Activated B cell treated with CpG ODN at 0.5 μM for 24 hours (primary cell): ENCODE data around the gene MDFIC. TPM values are rescaled to one million over a fixed set of nuclear protein-coding genes. Genes with fewer than 3 reads are reported as not detected.

Experiments used
- ATAC-seq: fragments of 200-7000 bp; cut with Tn5 transposase; one replicate; pipeline ENCODE4 v1.10.0; 2021; ENCODE audit warnings: low read depth, mild to moderate bottlenecking, moderate library complexity
- CTCF ChIA-PET: fragments of 350-600 bp; sonication (Branson Sonifier 250); formaldehyde crosslinking; loops from one replicate; lab custom pipeline; 2021; ENCODE audit warnings: antibody characterized with exemption; lab: Charles Lee
- POLR2A ChIA-PET: fragments of 350-600 bp; sonication (Branson Sonifier 250); formaldehyde crosslinking; loops from one replicate; lab custom pipeline; 2021; ENCODE audit warnings: antibody characterized with exemption; lab: Charles Lee
- DNase-seq: peaks from one replicate; pipeline ENCODE4 v3.0.0; 2022
- H3K27ac Mint-ChIP-seq: one replicate; pipeline ENCODE4 v1.8.0; 2020; ENCODE audit warnings: mixed read lengths
- H3K27me3 Mint-ChIP-seq: one replicate; pipeline ENCODE4 v1.8.0; 2021; ENCODE audit warnings: mixed read lengths
- H3K36me3 Mint-ChIP-seq: one replicate; pipeline ENCODE4 v1.8.0; 2021; ENCODE audit warnings: low read depth, mixed read lengths
- H3K4me1 Mint-ChIP-seq: one replicate; pipeline ENCODE4 v1.8.0; 2021; ENCODE audit warnings: mixed read lengths
- H3K4me3 Mint-ChIP-seq: one replicate; pipeline ENCODE4 v1.8.0; 2020; ENCODE audit warnings: mild to moderate bottlenecking, mixed read lengths
- H3K9me3 Mint-ChIP-seq: one replicate; pipeline ENCODE4 v1.8.0; 2020; ENCODE audit warnings: mixed read lengths
- CTCF ChIP-seq: fragments of 200-600 bp; IDR thresholded peaks from one replicate; pipeline ENCODE4 v1.8.0; 2022; ENCODE audit warnings: antibody characterized with exemption, mild to moderate bottlenecking
- intact Hi-C: fragments of 100-400 bp; cut with micrococcal nuclease; formaldehyde crosslinking; loops from one replicate; pipeline ENCODE4 v1.15.1; 2024
- total RNA-seq: library from RNA; stranded (reverse); gene quantifications from 2 replicates; pipeline ENCODE4 v1.2.3, GENCODE V29; 2022

Gene MDFIC
- total RNA-seq, 1 donor from 2014 or later = 139 TPM

- Mint-ChIP-seq H3K27me3 (no peaks in the 10 kb centered on the region), H3K4me1 (peaks cover 27% of the 10 kb centered on the region), H3K27ac (peak overlapping the region; percentile 10), H3K36me3 (peaks cover 71% of the 10 kb centered on the region), H3K9me3 (no peaks in the 10 kb centered on the region), H3K4me3 (no peak overlapping the region)
- ChIA-PET POLR2A (interaction anchor here (0.7 kb wide), 2 partner anchors 9 to 336 kb away, joined by 3 to 4 read pairs; no protein-coding TSS in a partner anchor), CTCF (no interaction called here)
- ATAC-seq = no peak
- no peak for TF ChIP-seq CTCF
- intact Hi-C loops = no loop called here
- no peak for DNase-seq
Observed at GRCh38 chr7:114997487-114998404, 75.9 kb downstream of the MDFIC start.

GRCh38 chr7:115004121-115004520, 82.2 kb downstream of the MDFIC start:
- no peaks in the 10 kb centered on the region for H3K27me3 Mint-ChIP-seq
- H3K4me3 Mint-ChIP-seq = no peak overlapping the region
- H3K36me3 Mint-ChIP-seq = peaks cover 73% of the 10 kb centered on the region
- ATAC-seq (no peak), DNase-seq (no peak)
- H3K27ac Mint-ChIP-seq = no peak overlapping the region
- peaks cover 15% of the 10 kb centered on the region for H3K4me1 Mint-ChIP-seq
- TF ChIP-seq CTCF = no peak
- CTCF ChIA-PET = no interaction called here
- intact Hi-C loops = no loop called here
- POLR2A ChIA-PET = no interaction called here
- no peaks in the 10 kb centered on the region for H3K9me3 Mint-ChIP-seq

GRCh38 chr7:115005251-115005650, 83.4 kb downstream of the MDFIC start:
- Mint-ChIP-seq H3K36me3 (peaks cover 78% of the 10 kb centered on the region), H3K4me3 (no peak overlapping the region), H3K27me3 (no peaks in the 10 kb centered on the region), H3K9me3 (no peaks in the 10 kb centered on the region), H3K4me1 (peaks cover 24% of the 10 kb centered on the region), H3K27ac (no peak overlapping the region)
- no peak for TF ChIP-seq CTCF
- ATAC-seq = no peak
- POLR2A ChIA-PET = no interaction called here
- DNase-seq = no peak
- CTCF ChIA-PET = no interaction called here
- intact Hi-C loops = no loop called here

- ATAC-seq = no peak
- Mint-ChIP-seq H3K27ac (peak overlapping the region; percentile 25), H3K36me3 (peaks cover 73% of the 10 kb centered on the region), H3K27me3 (no peaks in the 10 kb centered on the region), H3K4me1 (peaks cover 24% of the 10 kb centered on the region), H3K9me3 (no peaks in the 10 kb centered on the region), H3K4me3 (no peak overlapping the region)
- DNase-seq = no peak
- POLR2A ChIA-PET = no interaction called here
- CTCF ChIA-PET = no interaction called here
- intact Hi-C loops = no loop called here
- TF ChIP-seq CTCF = no peak
Observed at GRCh38 chr7:115005953-115006352, 84.1 kb downstream of the MDFIC start.

GRCh38 chr7:115007751-115008150, 85.9 kb downstream of the MDFIC start:
- no peaks in the 10 kb centered on the region for H3K9me3 Mint-ChIP-seq
- POLR2A ChIA-PET = interaction anchor here (0.7 kb wide), 1 partner anchor 13 kb away, joined by 6 read pairs; no protein-coding TSS in a partner anchor
- DNase-seq (no peak), ATAC-seq (no peak)
- CTCF ChIA-PET = interaction anchor here (1.0 to 1.5 kb wide), 2 partner anchors 84 to 142 kb away, joined by 3 to 6 read pairs; no protein-coding TSS in a partner anchor
- H3K27ac Mint-ChIP-seq = peak overlapping the region; percentile 16
- no peak overlapping the region for H3K4me3 Mint-ChIP-seq
- H3K4me1 Mint-ChIP-seq = peaks cover 24% of the 10 kb centered on the region
- no peak for TF ChIP-seq CTCF
- intact Hi-C loops = loop anchor here (2.0 kb wide), 1 partner anchor 143 kb away; no protein-coding TSS in a partner anchor
- H3K36me3 Mint-ChIP-seq = peaks cover 72% of the 10 kb centered on the region
- H3K27me3 Mint-ChIP-seq = no peaks in the 10 kb centered on the region
